B cell (primary cell): ENCODE results near the gene ANKFN1.

ENCODE experiments used
- EZH2 ChIP-seq: IDR thresholded peaks from 2 replicates; pipeline ENCODE4 v1.6.1; 2012; ENCODE audit warnings: borderline replicate concordance, low read depth, mild to moderate bottlenecking, moderate library complexity, low read length; ENCODE audit not compliant: insufficient read depth, poor library complexity, severe bottlenecking
- TF ChIP-seq, protein P1 (sequence below): fragments of 200-600 bp; IDR thresholded peaks from one replicate; pipeline ENCODE4 v1.8.0; 2022; ENCODE audit warnings: antibody characterized with exemption, mild to moderate bottlenecking

DNA sequence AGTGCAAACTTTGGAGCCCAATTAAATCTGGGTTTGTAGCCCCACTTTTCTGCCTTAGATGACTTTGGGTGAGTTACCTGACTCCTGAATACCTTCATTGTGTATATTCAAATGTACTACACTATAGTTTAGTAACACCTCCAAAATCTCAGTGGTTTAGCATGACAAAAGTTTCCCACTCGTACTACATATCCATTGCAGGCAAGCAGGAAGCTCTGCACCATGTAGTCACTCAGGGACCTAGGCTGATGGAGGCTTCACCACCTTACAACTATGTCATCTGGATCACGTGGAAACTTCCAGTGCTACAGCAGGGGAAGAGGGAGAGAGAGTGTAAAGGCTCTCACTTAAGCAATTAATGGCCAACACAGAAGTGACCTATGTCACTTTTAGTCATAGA lies 14.2 kb downstream of the ANKFN1 start:
- TF ChIP-seq, protein P1, sequence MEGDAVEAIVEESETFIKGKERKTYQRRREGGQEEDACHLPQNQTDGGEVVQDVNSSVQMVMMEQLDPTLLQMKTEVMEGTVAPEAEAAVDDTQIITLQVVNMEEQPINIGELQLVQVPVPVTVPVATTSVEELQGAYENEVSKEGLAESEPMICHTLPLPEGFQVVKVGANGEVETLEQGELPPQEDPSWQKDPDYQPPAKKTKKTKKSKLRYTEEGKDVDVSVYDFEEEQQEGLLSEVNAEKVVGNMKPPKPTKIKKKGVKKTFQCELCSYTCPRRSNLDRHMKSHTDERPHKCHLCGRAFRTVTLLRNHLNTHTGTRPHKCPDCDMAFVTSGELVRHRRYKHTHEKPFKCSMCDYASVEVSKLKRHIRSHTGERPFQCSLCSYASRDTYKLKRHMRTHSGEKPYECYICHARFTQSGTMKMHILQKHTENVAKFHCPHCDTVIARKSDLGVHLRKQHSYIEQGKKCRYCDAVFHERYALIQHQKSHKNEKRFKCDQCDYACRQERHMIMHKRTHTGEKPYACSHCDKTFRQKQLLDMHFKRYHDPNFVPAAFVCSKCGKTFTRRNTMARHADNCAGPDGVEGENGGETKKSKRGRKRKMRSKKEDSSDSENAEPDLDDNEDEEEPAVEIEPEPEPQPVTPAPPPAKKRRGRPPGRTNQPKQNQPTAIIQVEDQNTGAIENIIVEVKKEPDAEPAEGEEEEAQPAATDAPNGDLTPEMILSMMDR = no peak
- no peak for TF ChIP-seq EZH2
